H9 (cell line): ENCODE measurements around the gene PRPF19. TPM values are rescaled to one million over a fixed set of nuclear protein-coding genes. Genes with fewer than 3 reads are reported as not detected.
A peak's percentile ranks its signal among the peaks of the same experiment; 100 is the strongest.

Source experiments
- DNase-seq: peaks from one replicate; pipeline ENCODE4 v3.0.0-alpha.2; 2017
- H2AFZ ChIP-seq: one replicate; pipeline ENCODE4 v1.6.1; 2013; ENCODE audit warnings: mild to moderate bottlenecking, low read length, control low read depth, moderate library complexity
- H2AK5ac ChIP-seq: 2 replicates; pipeline ENCODE4 v1.6.1; 2013; ENCODE audit warnings: low read length, control low read depth, mixed read lengths; ENCODE audit not compliant: insufficient read length
- H2BK120ac ChIP-seq: one replicate; pipeline ENCODE4 v1.6.1; 2013; ENCODE audit warnings: low read depth, mild to moderate bottlenecking, low read length, control low read depth, inconsistent platforms; ENCODE audit not compliant: poor library complexity, severe bottlenecking
- H2BK12ac ChIP-seq: 2 replicates; pipeline ENCODE4 v1.6.1; 2013; ENCODE audit warnings: low read length, control low read depth, mixed read lengths, low read depth; ENCODE audit not compliant: insufficient read length
- H2BK15ac ChIP-seq: 2 replicates; pipeline ENCODE4 v1.6.1; 2013; ENCODE audit warnings: low read depth, low read length, control low read depth
- H2BK20ac ChIP-seq: one replicate; pipeline ENCODE4 v1.6.1; 2013; ENCODE audit warnings: low read depth, mild to moderate bottlenecking, low read length, control low read depth, inconsistent platforms; ENCODE audit not compliant: poor library complexity, severe bottlenecking
- H2BK5ac ChIP-seq: 2 replicates; pipeline ENCODE4 v1.6.1; 2013; ENCODE audit warnings: low read length, control low read depth, mixed read lengths; ENCODE audit not compliant: insufficient read length
- H3K14ac ChIP-seq: 2 replicates; pipeline ENCODE4 v1.6.1; 2013; ENCODE audit warnings: low read length, control low read depth; ENCODE audit not compliant: insufficient read depth
- H3K18ac ChIP-seq: 2 replicates; pipeline ENCODE4 v1.6.1; 2013; ENCODE audit warnings: low read depth, mild to moderate bottlenecking, mixed read lengths, low read length, control low read depth; ENCODE audit not compliant: insufficient read length
- H3K23ac ChIP-seq: 2 replicates; pipeline ENCODE4 v1.6.1; 2013; ENCODE audit warnings: low read length, control low read depth, mixed read lengths, low read depth; ENCODE audit not compliant: insufficient read length
- H3K23me2 ChIP-seq: 2 replicates; pipeline ENCODE4 v1.6.1; 2013; ENCODE audit warnings: low read depth, mild to moderate bottlenecking, mixed read lengths, low read length, control low read depth; ENCODE audit not compliant: insufficient read length, poor library complexity, severe bottlenecking
- H3K27ac ChIP-seq: 2 replicates; pipeline ENCODE4 v1.5.1; 2013; ENCODE audit warnings: low read length, control low read depth, mixed read lengths, low read depth; ENCODE audit not compliant: insufficient read length
- H3K27me3 ChIP-seq: 2 replicates; pipeline ENCODE4 v1.6.1; 2013; ENCODE audit warnings: low read length, control low read depth, inconsistent platforms; ENCODE audit not compliant: insufficient read depth
- H3K4ac ChIP-seq: 2 replicates; pipeline ENCODE4 v1.6.1; 2013; ENCODE audit warnings: low read depth, mild to moderate bottlenecking, control low read depth, inconsistent platforms, low read length, moderate library complexity
- H3K4me1 ChIP-seq: 2 replicates; pipeline ENCODE4 v1.6.1; 2013; ENCODE audit warnings: low read length, control low read depth, inconsistent platforms; ENCODE audit not compliant: insufficient read depth
- H3K4me2 ChIP-seq: 2 replicates; pipeline ENCODE4 v1.6.1; 2013; ENCODE audit warnings: low read length, control low read depth, mixed read lengths; ENCODE audit not compliant: insufficient read length, insufficient read depth
- H3K56ac ChIP-seq: 2 replicates; pipeline ENCODE4 v1.6.1; 2013; ENCODE audit warnings: low read depth, mild to moderate bottlenecking, mixed read lengths, low read length, control low read depth; ENCODE audit not compliant: insufficient read length
- H3K79me1 ChIP-seq: 2 replicates; pipeline ENCODE4 v1.6.1; 2013; ENCODE audit warnings: low read depth, mild to moderate bottlenecking, moderate library complexity, low read length, control low read depth, inconsistent platforms; ENCODE audit not compliant: insufficient read depth, poor library complexity, severe bottlenecking
- H3K79me2 ChIP-seq: 2 replicates; pipeline ENCODE4 v1.6.1; 2013; ENCODE audit warnings: low read length, control low read depth, inconsistent platforms; ENCODE audit not compliant: insufficient read depth
- H3K9ac ChIP-seq: 2 replicates; pipeline ENCODE4 v1.6.1; 2013; ENCODE audit warnings: low read length, control low read depth, mixed read lengths; ENCODE audit not compliant: insufficient read length; ENCODE audit errors: extremely low read depth
- H3K9me3 ChIP-seq: one replicate; pipeline ENCODE4 v1.6.1; 2013; ENCODE audit warnings: low read depth, low read length, inconsistent platforms; ENCODE audit not compliant: control insufficient read depth
- H3T11ph ChIP-seq: one replicate; pipeline ENCODE4 v1.6.1; 2013; ENCODE audit warnings: mild to moderate bottlenecking, low read length, control low read depth, inconsistent platforms
- H4K20me1 ChIP-seq: one replicate; pipeline ENCODE4 v1.6.1; 2013; ENCODE audit not compliant: control insufficient read depth, insufficient read length, insufficient read depth
- H4K5ac ChIP-seq: 2 replicates; pipeline ENCODE4 v1.6.1; 2013; ENCODE audit warnings: low read depth, mild to moderate bottlenecking, mixed read lengths, low read length, control low read depth; ENCODE audit not compliant: insufficient read length
- H4K8ac ChIP-seq: replicated peaks from 2 replicates; pipeline ENCODE4 v1.6.1; 2013; ENCODE audit warnings: low read length, control low read depth, mixed read lengths, low read depth; ENCODE audit not compliant: insufficient read length
- H4K91ac ChIP-seq: 2 replicates; pipeline ENCODE4 v1.6.1; 2013; ENCODE audit warnings: low read depth, mild to moderate bottlenecking, moderate library complexity, mixed read lengths, low read length, control low read depth; ENCODE audit not compliant: insufficient read length
- H3K27ac Mint-ChIP-seq, 3 experiments: 2 replicates in 2 of 3; 3 replicates in 1 of 3; pipeline ENCODE4 v1.8.0; 2020 to 2021; ENCODE audit warnings: mixed read lengths in 3 of 3, mild to moderate bottlenecking in 1 of 3, moderate library complexity in 1 of 3
- H3K27me3 Mint-ChIP-seq: 2 replicates; pipeline ENCODE4 v1.8.0; 2021; ENCODE audit warnings: low read depth, mild to moderate bottlenecking, moderate library complexity, mixed read lengths
- H3K36me3 Mint-ChIP-seq, 3 experiments: 2 replicates in 2 of 3; 3 replicates in 1 of 3; pipeline ENCODE4 v1.8.0; 2020 to 2021; ENCODE audit warnings: low read depth in 3 of 3, mixed read lengths in 3 of 3; ENCODE audit not compliant: insufficient read depth in 1 of 3
- H3K4me1 Mint-ChIP-seq, 2 experiments: 2 replicates each; pipeline ENCODE4 v1.8.0; 2020; ENCODE audit warnings: mixed read lengths in 2 of 2
- H3K4me3 Mint-ChIP-seq, 2 experiments: 2 replicates in 1 of 2; 3 replicates in 1 of 2; pipeline ENCODE4 v1.8.0; 2020 to 2021; ENCODE audit warnings: mild to moderate bottlenecking in 2 of 2, mixed read lengths in 2 of 2, moderate library complexity in 1 of 2
- H3K9me3 Mint-ChIP-seq, 2 experiments: 2 replicates in 1 of 2; 3 replicates in 1 of 2; pipeline ENCODE4 v1.8.0; 2020; ENCODE audit warnings: mild to moderate bottlenecking in 2 of 2, mixed read lengths in 2 of 2, moderate library complexity in 1 of 2
- CTCF ChIP-seq: fragments of 200-600 bp; sonication (generic); conservative IDR thresholded peaks from 3 replicates; pipeline ENCODE4 v1.8.0; 2021; ENCODE audit warnings: antibody characterized with exemption, mild to moderate bottlenecking
- WGBS: extraction: QIAGEN DNeasy Blood & Tissue Kit; methylation state at CpG from one replicate; pipeline ENCODE4 v1.1.7; 2013; ENCODE audit warnings: missing lambda C conversion rate, low lambda C conversion rate, mixed read lengths; ENCODE audit not compliant: insufficient read length; ENCODE audit errors: extremely low coverage; 5-methylcytosine and 5-hydroxymethylcytosine counted together
- total RNA-seq: library from RNA; stranded (reverse); gene quantifications from 2 replicates; pipeline ENCODE4 v1.2.1, GENCODE V29; 2021

Gene PRPF19
- total RNA-seq, 1 experiment from 2014 or later, result 130 TPM

- Histone ChIP-seq H3K18ac (no peak overlapping the region), H3T11ph (no peak overlapping the region), H3K9ac (no peak overlapping the region), H3K4me1 (no peaks in the 10 kb centered on the region; the same call in 1 of the 2 replicates), H3K23ac (no peak overlapping the region), H3K4ac (no peak overlapping the region), H4K20me1 (no peaks in the 10 kb centered on the region), H3K23me2 (no peaks in the 10 kb centered on the region), H2AK5ac (no peak overlapping the region), H2BK12ac (no peak overlapping the region), H3K56ac (no peak overlapping the region), H2BK20ac (no peak overlapping the region), H3K14ac (no peak overlapping the region), H2BK5ac (no peak overlapping the region), H3K79me2 (no peaks in the 10 kb centered on the region), H4K8ac (no peak overlapping the region), H3K79me1 (no peaks in the 10 kb centered on the region), H3K27me3 (no peaks in the 10 kb centered on the region), H4K5ac (no peak overlapping the region), H3K9me3 (no peaks in the 10 kb centered on the region), H2AFZ (no peak overlapping the region), H3K4me2 (no peak overlapping the region), H2BK15ac (no peak overlapping the region), H3K27ac (no peak overlapping the region), H4K91ac (no peak overlapping the region), H2BK120ac (no peak overlapping the region)
- Mint-ChIP-seq H3K36me3 (peaks cover 10 to 21% (median 19%) of the 10 kb centered on the region in 3 experiments), H3K27me3 (peaks cover 2% of the 10 kb centered on the region; the same call in 1 of the 2 replicates), H3K27ac (peak overlapping the region in 1 of 3 experiments; percentile 11; a peak in 1 of 7 replicates), H3K9me3 (no peaks in the 10 kb centered on the region), H3K4me1 (no peaks in the 10 kb centered on the region), H3K4me3 (no peak overlapping the region; a peak in 1 of 5 replicates)
- no peak for DNase-seq
- TF ChIP-seq CTCF, result no peak
- WGBS, result no CpG with 5 or more reads among the region's 8 CpGs
Observed at GRCh38 chr11:60854847-60855725, 51.3 kb downstream of the PRPF19 start.
